Stimulated activated naive CD8-positive, alpha-beta T cell treated with anti-CD3 and anti-CD28 coated beads, Interleukin-15, amount 100 ng/mL, for 72 hours (primary cell): ENCODE measurements around the gene ZNF609.
"Not testable (repeated sequence)": the region's sequence is repeated elsewhere in the genome, so short reads cannot be mapped to it uniquely, and the experiment has no call there.

ENCODE experiments used
- ATAC-seq: fragments of 150-1000 bp; cut with Tn5 transposase; 2 replicates; pipeline ENCODE4 v1.10.0; 2021; ENCODE audit warnings: mild to moderate bottlenecking, moderate library complexity
- DNase-seq, 2 donors: peaks; one replicate each; pipeline ENCODE4 v3.0.0; 2021 to 2022
- H3K27ac Mint-ChIP-seq, 2 donors: one replicate each; pipeline ENCODE4 v1.8.0; 2022; ENCODE audit warnings: mild to moderate bottlenecking in 2 of 2, mixed read lengths in 2 of 2, moderate library complexity in 2 of 2
- H3K27me3 Mint-ChIP-seq: one replicate; pipeline ENCODE4 v1.8.0; 2022; ENCODE audit warnings: mixed read lengths
- H3K4me1 Mint-ChIP-seq: one replicate; pipeline ENCODE4 v1.8.0; 2022; ENCODE audit warnings: mild to moderate bottlenecking, mixed read lengths
- H3K4me3 Mint-ChIP-seq, 2 donors: one replicate each; pipeline ENCODE4 v1.8.0; 2022; ENCODE audit warnings: mild to moderate bottlenecking in 2 of 2, mixed read lengths in 2 of 2, moderate library complexity in 1 of 2
- H3K9me3 Mint-ChIP-seq, 2 donors: one replicate each; pipeline ENCODE4 v1.8.0; 2022; ENCODE audit warnings: mixed read lengths in 2 of 2

Gene ZNF609

GRCh38 chr15:64472161-64472560 is 11.8 kb downstream of the ZNF609 start:
- Mint-ChIP-seq H3K4me1 (peaks cover 48% of the 10 kb centered on the region), H3K9me3 (no peaks in the 10 kb centered on the region), H3K27ac (no peak overlapping the region), H3K27me3 (no peaks in the 10 kb centered on the region), H3K4me3 (no peak overlapping the region)
- DNase-seq (no peak), ATAC-seq (no peak)

GRCh38 chr15:64474846-64475245 is 14.5 kb downstream of the ZNF609 start:
- no peaks in the 10 kb centered on the region for H3K9me3 Mint-ChIP-seq
- DNase-seq (no peak), ATAC-seq (no peak)
- peaks cover 46% of the 10 kb centered on the region for H3K4me1 Mint-ChIP-seq
- no peaks in the 10 kb centered on the region for H3K27me3 Mint-ChIP-seq
- H3K4me3 Mint-ChIP-seq, result no peak overlapping the region
- H3K27ac Mint-ChIP-seq, result no peak overlapping the region

GRCh38 chr15:64476550-64476949 is 16.2 kb downstream of the ZNF609 start:
- H3K27ac Mint-ChIP-seq, result peak overlapping the region in 1 of 2 donors; percentile 80
- H3K4me3 Mint-ChIP-seq, result no peak overlapping the region
- ATAC-seq (no peak), DNase-seq (no peak)
- peaks cover 55% of the 10 kb centered on the region for H3K4me1 Mint-ChIP-seq
- H3K9me3 Mint-ChIP-seq, result no peaks in the 10 kb centered on the region
- no peaks in the 10 kb centered on the region for H3K27me3 Mint-ChIP-seq

GRCh38 chr15:64478863-64479262 is 18.5 kb downstream of the ZNF609 start:
- Mint-ChIP-seq H3K9me3 (no peaks in the 10 kb centered on the region), H3K27me3 (no peaks in the 10 kb centered on the region), H3K27ac (no peak overlapping the region), H3K4me3 (no peak overlapping the region), H3K4me1 (peaks cover 48% of the 10 kb centered on the region)
- ATAC-seq, result no peak
- no peak for DNase-seq

- DNase-seq (no peak), ATAC-seq (no peak)
- Mint-ChIP-seq H3K4me1 (peaks cover 40% of the 10 kb centered on the region), H3K27me3 (no peaks in the 10 kb centered on the region), H3K4me3 (no peak overlapping the region), H3K9me3 (no peaks in the 10 kb centered on the region), H3K27ac (peak overlapping the region in 1 of 2 donors; percentile 19)
Observed at GRCh38 chr15:64480891-64481290, 20.5 kb downstream of the ZNF609 start.

DNA sequence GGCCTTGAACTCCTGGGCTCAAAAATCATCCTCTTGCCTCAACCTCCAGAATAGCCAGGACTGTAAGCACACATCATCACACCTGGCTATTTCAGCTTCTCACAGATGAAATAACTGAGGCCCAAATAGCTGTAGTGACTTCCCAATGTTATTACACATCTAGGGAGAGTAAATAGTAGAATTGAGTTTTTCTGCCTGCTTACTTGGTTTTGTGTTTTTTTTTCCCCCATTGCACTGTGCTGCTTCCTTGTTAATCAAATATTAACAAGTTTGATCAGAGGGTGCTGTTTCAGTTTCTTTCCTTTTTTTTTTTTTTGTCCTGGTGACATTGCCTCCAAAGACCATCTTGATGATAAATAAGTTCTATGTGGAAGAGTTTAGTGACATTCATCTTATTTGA is 23.4 kb downstream of the ZNF609 start:
- ATAC-seq (no peak), DNase-seq (no peak)
- no peaks in the 10 kb centered on the region for H3K27me3 Mint-ChIP-seq
- peaks cover 21% of the 10 kb centered on the region for H3K4me1 Mint-ChIP-seq
- H3K9me3 Mint-ChIP-seq, result no peaks in the 10 kb centered on the region
- no peak overlapping the region for H3K4me3 Mint-ChIP-seq
- no peak overlapping the region for H3K27ac Mint-ChIP-seq

DNA sequence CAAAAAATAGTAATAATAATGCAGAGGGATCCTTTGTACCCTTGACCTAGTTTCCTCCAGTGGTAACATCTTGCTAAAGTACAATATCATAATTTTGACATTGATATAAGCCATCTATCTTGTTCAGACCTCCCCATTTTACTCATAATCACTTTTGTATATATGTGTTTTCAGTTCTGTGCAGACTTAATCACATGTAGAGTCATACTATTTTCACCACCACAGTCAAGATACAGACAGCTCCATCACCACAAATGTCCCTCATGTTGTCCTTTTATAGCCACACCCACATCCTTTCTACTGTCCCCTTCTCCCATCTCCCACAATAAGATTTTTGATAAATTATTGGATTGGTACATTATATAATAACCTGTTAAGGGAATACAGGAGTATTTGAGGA is 25.4 kb downstream of the ZNF609 start:
- DNase-seq (no peak), ATAC-seq (peak; percentile 54)
- Mint-ChIP-seq H3K27me3 (no peaks in the 10 kb centered on the region), H3K4me3 (no peak overlapping the region), H3K4me1 (peaks cover 22% of the 10 kb centered on the region), H3K27ac (no peak overlapping the region), H3K9me3 (no peaks in the 10 kb centered on the region)

- no peaks in the 10 kb centered on the region for H3K27me3 Mint-ChIP-seq
- no peak overlapping the region for H3K4me3 Mint-ChIP-seq
- peaks cover 43% of the 10 kb centered on the region for H3K4me1 Mint-ChIP-seq
- DNase-seq (no peak), ATAC-seq (no peak)
- H3K9me3 Mint-ChIP-seq, result no peaks in the 10 kb centered on the region
- peak overlapping the region in 1 of 2 donors; percentile 22 for H3K27ac Mint-ChIP-seq
Observed at GRCh38 chr15:64490598-64491259, 30.4 kb downstream of the ZNF609 start.

GRCh38 chr15:64493641-64494040 is 33.3 kb downstream of the ZNF609 start:
- H3K9me3 Mint-ChIP-seq, result no peaks in the 10 kb centered on the region
- H3K4me1 Mint-ChIP-seq, result peaks cover 58% of the 10 kb centered on the region
- no peak for ATAC-seq

GRCh38 chr15:64495968-64496367 is 35.6 kb downstream of the ZNF609 start:
- not testable (repeated sequence) for ATAC-seq, H3K27me3 Mint-ChIP-seq, H3K9me3 Mint-ChIP-seq, H3K27ac Mint-ChIP-seq, DNase-seq, H3K4me3 Mint-ChIP-seq
- peaks cover 76% of the 10 kb centered on the region for H3K4me1 Mint-ChIP-seq

More at GRCh38 chr15:64493641-64494040, 33.3 kb downstream of the ZNF609 start:
- DNase-seq, result no peak
- H3K27me3 Mint-ChIP-seq, result no peaks in the 10 kb centered on the region
- no peak overlapping the region for H3K27ac Mint-ChIP-seq
- no peak overlapping the region for H3K4me3 Mint-ChIP-seq

DNA sequence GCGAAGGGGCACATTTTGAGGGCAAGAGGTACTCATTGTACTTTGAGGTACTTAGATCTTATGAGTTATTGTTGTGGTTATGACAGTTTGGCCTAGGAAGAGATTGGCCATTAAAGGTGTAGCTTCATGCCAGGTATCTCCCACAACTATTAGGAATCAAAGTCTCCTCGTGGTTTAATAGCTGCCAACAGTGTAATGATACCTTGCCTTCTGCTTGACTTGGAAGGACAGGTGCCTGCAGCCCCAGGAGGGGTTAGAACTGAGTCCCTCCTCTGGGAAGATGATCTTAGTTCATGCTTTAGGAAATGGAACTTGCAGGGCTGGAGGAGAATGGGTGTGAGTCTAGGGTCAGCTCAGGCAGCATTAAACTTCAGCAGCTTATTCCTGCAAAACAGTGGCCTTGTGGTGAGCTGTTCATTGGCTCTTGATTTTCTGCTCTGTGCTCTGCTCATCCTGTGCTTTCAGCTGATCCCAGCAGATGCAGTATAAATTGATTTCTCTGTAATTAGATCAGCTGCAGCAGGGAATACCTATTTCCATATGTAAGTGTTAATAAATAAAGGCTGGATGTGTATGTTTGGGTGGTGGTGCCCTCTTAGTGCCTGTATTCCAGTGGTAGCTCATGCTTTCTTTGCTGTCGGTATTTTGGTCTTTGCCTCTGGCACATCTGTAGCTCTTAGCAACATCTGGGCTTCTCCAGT is 40.5 kb downstream of the ZNF609 start:
- ATAC-seq, result no peak
- no peak for DNase-seq
- Mint-ChIP-seq H3K4me3 (no peak overlapping the region), H3K4me1 (peaks cover 81% of the 10 kb centered on the region), H3K9me3 (no peaks in the 10 kb centered on the region), H3K27me3 (no peaks in the 10 kb centered on the region), H3K27ac (no peak overlapping the region)

- Mint-ChIP-seq H3K4me1 (peaks cover 76% of the 10 kb centered on the region), H3K9me3 (no peaks in the 10 kb centered on the region), H3K27me3 (no peaks in the 10 kb centered on the region), H3K27ac (peak overlapping the region in 1 of 2 donors; percentile 58), H3K4me3 (no peak overlapping the region)
- DNase-seq (no peak), ATAC-seq (no peak)
Observed at GRCh38 chr15:64501396-64501715, 41.0 kb downstream of the ZNF609 start.

- Mint-ChIP-seq H3K4me3 (peak overlapping the region; percentile 27 to 72), H3K9me3 (no peaks in the 10 kb centered on the region), H3K27ac (peak overlapping the region; percentile 84 to 93), H3K4me1 (peaks cover 77% of the 10 kb centered on the region), H3K27me3 (no peaks in the 10 kb centered on the region)
- DNase-seq (no peak), ATAC-seq (no peak)
Observed at GRCh38 chr15:64502151-64502550, 41.8 kb downstream of the ZNF609 start.

GRCh38 chr15:64502551-64502950 is 42.2 kb downstream of the ZNF609 start:
- peak overlapping the region; percentile 27 to 72 for H3K4me3 Mint-ChIP-seq
- H3K27ac Mint-ChIP-seq, result peak overlapping the region; percentile 84 to 93
- DNase-seq (no peak), ATAC-seq (no peak)
- H3K9me3 Mint-ChIP-seq, result no peaks in the 10 kb centered on the region
- H3K27me3 Mint-ChIP-seq, result no peaks in the 10 kb centered on the region
- H3K4me1 Mint-ChIP-seq, result peaks cover 77% of the 10 kb centered on the region

- peaks cover 83% of the 10 kb centered on the region for H3K4me1 Mint-ChIP-seq
- no peaks in the 10 kb centered on the region for H3K27me3 Mint-ChIP-seq
- DNase-seq, result no peak
- no peak for ATAC-seq
- no peaks in the 10 kb centered on the region for H3K9me3 Mint-ChIP-seq
- H3K27ac Mint-ChIP-seq, result peak overlapping the region; percentile 70 to 93
- peak overlapping the region; percentile 27 to 72 for H3K4me3 Mint-ChIP-seq
Observed at GRCh38 chr15:64503197-64503596, 42.8 kb downstream of the ZNF609 start.

DNA sequence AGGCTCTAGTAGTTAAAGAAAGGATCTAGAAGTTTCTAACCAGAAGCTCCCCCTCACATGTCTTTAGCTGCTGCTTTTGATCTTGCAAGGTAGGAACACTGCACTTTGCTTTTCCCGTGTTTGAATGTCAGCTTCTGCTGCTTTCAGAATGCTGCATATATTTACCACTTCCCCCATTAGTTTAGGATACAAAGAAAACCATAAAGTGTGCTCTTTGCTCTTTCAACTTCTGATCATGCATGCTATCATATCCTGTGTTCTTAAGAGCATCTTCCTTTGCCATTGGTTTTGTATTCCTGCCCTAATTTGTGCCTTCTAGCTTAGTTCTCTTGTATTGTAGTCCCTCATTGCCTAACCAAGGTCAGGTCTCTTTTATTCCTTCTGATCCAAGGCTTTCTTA is 43.3 kb downstream of the ZNF609 start:
- Mint-ChIP-seq H3K4me3 (peak overlapping the region; percentile 27 to 72), H3K9me3 (no peaks in the 10 kb centered on the region), H3K4me1 (peaks cover 83% of the 10 kb centered on the region), H3K27me3 (no peaks in the 10 kb centered on the region), H3K27ac (peak overlapping the region; percentile 70 to 93)
- peak; percentile 53 for ATAC-seq
- no peak for DNase-seq
